Upper lobe of left lung (tissue), 4 donors: ENCODE measurements around the gene ABCC6.

Source experiments
- CTCF ChIP-seq, 6 experiments: fragments of 450-650 bp in 4 of 6; fragments of 200-600 bp in 2 of 6; sonication (generic) in 2 of 6; IDR thresholded peaks; one replicate each; pipeline ENCODE4 v1.5.1; 2016 to 2019; ENCODE audit warnings: antibody characterized with exemption in 6 of 6
- EP300 ChIP-seq, 4 donors: sonication (generic); formaldehyde crosslinking; IDR thresholded peaks; one replicate each; pipeline ENCODE4 v1.5.1; 2017; ENCODE audit warnings: antibody characterized with exemption in 4 of 4, control low read depth in 2 of 4
- POLR2A ChIP-seq, 4 donors: fragments of 450-650 bp; IDR thresholded peaks; one replicate each; pipeline ENCODE4 v1.5.1; 2016 to 2017; ENCODE audit warnings: antibody characterized with exemption in 4 of 4, mild to moderate bottlenecking in 2 of 4

DNA sequence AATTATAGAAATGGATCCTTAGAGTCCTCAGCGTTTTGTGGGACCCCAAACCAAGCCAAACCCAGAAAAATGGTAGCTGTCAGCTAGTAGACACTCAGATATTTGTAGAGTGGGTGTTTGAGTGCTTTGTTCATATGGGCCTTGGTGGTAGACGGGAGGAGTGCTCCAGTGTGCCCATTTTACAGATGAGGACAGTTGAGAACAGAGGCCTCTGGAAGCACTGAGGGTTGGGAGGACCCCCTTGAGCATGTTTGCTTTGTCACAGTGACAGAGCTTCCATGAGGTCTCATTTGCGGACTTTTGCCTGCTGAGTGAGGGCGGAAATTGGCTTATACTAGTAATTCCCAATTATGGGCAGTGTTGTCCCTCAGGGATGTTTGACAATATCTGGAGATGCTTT lies 111.7 kb downstream of the ABCC6 start:
- no peak for TF ChIP-seq EP300 (IDR thresholded peaks at IDR 0.05)
- no peak for TF ChIP-seq CTCF (IDR thresholded peaks at IDR 0.05)
- TF ChIP-seq POLR2A (IDR thresholded peaks at IDR 0.05) = no peak
